PFSK-1 (cell line): Measurements from ENCODE around the gene AIF1L.

Experiments used
- POLR2AphosphoS5 ChIP-seq: IDR thresholded peaks from 2 replicates; pipeline ENCODE4 v1.6.1; 2012; ENCODE audit warnings: low read depth, mild to moderate bottlenecking, control low read depth, low read length, moderate library complexity
- SIN3A ChIP-seq: IDR thresholded peaks from 2 replicates; pipeline ENCODE4 v1.6.1; 2012; ENCODE audit warnings: mild to moderate bottlenecking, low read length, moderate library complexity, borderline replicate concordance; ENCODE audit not compliant: insufficient read depth
- TAF1 ChIP-seq: IDR thresholded peaks from 2 replicates; pipeline ENCODE4 v1.6.1; 2012; ENCODE audit warnings: low read length, control low read depth, borderline replicate concordance; ENCODE audit not compliant: insufficient read depth

DNA sequence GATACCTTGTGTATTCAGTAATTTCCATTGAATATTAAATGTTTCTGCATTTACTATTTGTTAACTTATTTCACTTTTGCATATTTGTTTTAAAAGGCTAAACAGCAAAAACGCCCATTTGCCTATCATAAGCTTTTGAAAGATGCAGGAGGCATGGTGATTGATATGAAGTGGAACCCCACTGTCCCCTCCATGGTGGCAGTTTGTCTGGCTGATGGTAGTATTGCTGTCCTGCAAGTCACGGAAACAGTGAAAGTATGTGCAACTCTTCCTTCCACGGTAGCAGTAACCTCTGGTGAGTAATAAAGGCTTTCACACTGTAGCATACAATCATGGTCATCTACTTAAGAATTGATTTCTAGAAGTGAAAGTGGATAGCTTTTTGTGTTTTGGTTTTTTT is 32.9 kb downstream of the AIF1L start:
- TF ChIP-seq TAF1 (no peak), POLR2AphosphoS5 (no peak), SIN3A (no peak)
